ENCODE data around the gene VPS33B. TPM values are rescaled to one million over a fixed set of nuclear protein-coding genes. Genes with fewer than 3 reads are reported as not detected.
"Not testable (repeated sequence)": the region's sequence is repeated elsewhere in the genome, so short reads cannot be mapped to it uniquely, and the experiment has no call there.

The VPS33B gene
- total and polyA plus RNA-seq, 10 donors, result 12.1 to 27.6 (median 17.9) TPM

- peak overlapping the region; percentile 64 to 88 (median 80) for H3K27ac ChIP-seq
- no peak for DNase-seq
- TF ChIP-seq POLR2AphosphoS5 (IDR thresholded peaks at IDR 0.05) (no peak), CTCF (IDR thresholded peaks at IDR 0.05 in 8 of 11, conservative IDR thresholded peaks at IDR 0.05 in 3 of 11) (no peak), POLR2A (IDR thresholded peaks at IDR 0.05) (no peak)
- intact Hi-C loops (cut with DNase I; ENCODE audit: low total_unique reads), result no loop called here
- H3K36me3 ChIP-seq, result peaks cover 0 to 15% (median 0%) of the 10 kb centered on the region in 6 donors
- H3K4me1 ChIP-seq, result peaks cover 25 to 50% (median 33%) of the 10 kb centered on the region in 6 donors
- H3K27me3 ChIP-seq (replicated peaks in 1 of 7), result no peaks in the 10 kb centered on the region
- WGBS, 5 donors, result 25 to 41% (median 33%) methylated on average over 1 of the region's 1 CpG
- peak overlapping the region; percentile 70 to 99 (median 91) for H3K4me3 ChIP-seq
- no peaks in the 10 kb centered on the region for H3K9me3 ChIP-seq
These were observed 387 bp upstream of the VPS33B start for GRCh38 chr15:91022832-91023129.

GRCh38 chr15:91021516-91022074 lies 799 bp downstream of the VPS33B start:
- Histone ChIP-seq H3K36me3 (peaks cover 0 to 27% (median 7%) of the 10 kb centered on the region in 6 donors), H3K4me1 (peaks cover 25 to 54% (median 35%) of the 10 kb centered on the region in 6 donors), H3K9me3 (no peaks in the 10 kb centered on the region), H3K27me3 (replicated peaks in 1 of 7) (no peaks in the 10 kb centered on the region), H3K4me3 (peak overlapping the region; percentile 70 to 99 (median 91)), H3K27ac (peak overlapping the region in 7 of 8 donors; percentile 68 to 88 (median 82))
- no peak for DNase-seq
- intact Hi-C loops (cut with DNase I; ENCODE audit: low total_unique reads), result no loop called here
- no peak for TF ChIP-seq CTCF (IDR thresholded peaks at IDR 0.05 in 8 of 11, conservative IDR thresholded peaks at IDR 0.05 in 3 of 11)
- TF ChIP-seq POLR2AphosphoS5 (IDR thresholded peaks at IDR 0.05), result no peak
- TF ChIP-seq POLR2A (IDR thresholded peaks at IDR 0.05), result no peak
- 7 to 22% (median 18%) methylated on average over 4 of the region's 4 CpGs for WGBS, 5 donors

- no peaks in the 10 kb centered on the region for H3K9me3 ChIP-seq
- H3K36me3 ChIP-seq, result peaks cover 0 to 61% (median 32%) of the 10 kb centered on the region in 6 donors
- WGBS, 5 donors, result 60 to 80% (median 65%) methylated on average over 3 of the region's 3 CpGs
- H3K27ac ChIP-seq, result no peak overlapping the region
- H3K27me3 ChIP-seq (replicated peaks in 1 of 7), result no peaks in the 10 kb centered on the region
- DNase-seq, result no peak
- no peak overlapping the region for H3K4me3 ChIP-seq
- intact Hi-C loops (cut with DNase I; ENCODE audit: low total_unique reads), result no loop called here
- TF ChIP-seq CTCF (IDR thresholded peaks at IDR 0.05 in 8 of 11, conservative IDR thresholded peaks at IDR 0.05 in 3 of 11) (no peak), POLR2A (IDR thresholded peaks at IDR 0.05) (no peak), POLR2AphosphoS5 (IDR thresholded peaks at IDR 0.05) (no peak)
- peaks cover 22 to 51% (median 33%) of the 10 kb centered on the region in 6 donors for H3K4me1 ChIP-seq
These were observed 4.2 kb downstream of the VPS33B start for GRCh38 chr15:91018158-91018557.

- 73 to 89% (median 78%) methylated on average over 5 of the region's 5 CpGs for WGBS, 5 donors
- Histone ChIP-seq H3K4me1 (peaks cover 17 to 47% (median 29%) of the 10 kb centered on the region in 6 donors), H3K4me3 (no peak overlapping the region), H3K36me3 (peaks cover 0 to 66% (median 36%) of the 10 kb centered on the region in 6 donors), H3K9me3 (no peaks in the 10 kb centered on the region), H3K27me3 (replicated peaks in 1 of 7) (no peaks in the 10 kb centered on the region), H3K27ac (no peak overlapping the region)
- TF ChIP-seq POLR2AphosphoS5 (IDR thresholded peaks at IDR 0.05) (no peak), POLR2A (IDR thresholded peaks at IDR 0.05) (no peak), CTCF (IDR thresholded peaks at IDR 0.05 in 8 of 11, conservative IDR thresholded peaks at IDR 0.05 in 3 of 11) (no peak)
- intact Hi-C loops (cut with DNase I; ENCODE audit: low total_unique reads), result no loop called here
- DNase-seq, result no peak
These were observed 4.7 kb downstream of the VPS33B start for GRCh38 chr15:91017716-91018115.

GRCh38 chr15:91013701-91014100 lies 8.7 kb downstream of the VPS33B start:
- H3K27ac ChIP-seq; intact Hi-C loops (cut with DNase I; ENCODE audit: low total_unique reads); H3K27me3 ChIP-seq (replicated peaks in 1 of 7); DNase-seq; H3K4me3 ChIP-seq; H3K9me3 ChIP-seq: not testable (repeated sequence)
- peaks cover 0 to 96% (median 77%) of the 10 kb centered on the region in 6 donors for H3K36me3 ChIP-seq
- H3K4me1 ChIP-seq, result peaks cover 0 to 13% (median 3%) of the 10 kb centered on the region in 6 donors
- 85 to 99% (median 98%) methylated on average over 10 of the region's 10 CpGs for WGBS, 5 donors

Measured in spleen (tissue), 11 donors.